Left ventricle myocardium inferior (tissue), 1 donor: ENCODE measurements around the gene EXOSC7. TPM values are rescaled to one million over a fixed set of nuclear protein-coding genes. Genes with fewer than 3 reads are reported as not detected.

ENCODE experiments used
- DNase-seq: peaks from one replicate; pipeline ENCODE4 v3.0.0-alpha.2; 2020
- H3K27ac ChIP-seq: fragments of 200-600 bp; replicated peaks from 2 replicates; pipeline ENCODE4 v1.8.0; 2021
- H3K27me3 ChIP-seq: fragments of 200-600 bp; 2 replicates; pipeline ENCODE4 v1.8.0; 2021; ENCODE audit warnings: low read depth
- H3K36me3 ChIP-seq: fragments of 200-600 bp; 2 replicates; pipeline ENCODE4 v1.8.0; 2021
- H3K4me1 ChIP-seq: fragments of 200-600 bp; 2 replicates; pipeline ENCODE4 v1.8.0; 2021
- H3K4me3 ChIP-seq: fragments of 200-600 bp; 2 replicates; pipeline ENCODE4 v1.8.0; 2021; ENCODE audit warnings: mild to moderate bottlenecking, moderate library complexity
- H3K9me3 ChIP-seq: fragments of 200-600 bp; replicated peaks from 2 replicates; pipeline ENCODE4 v1.8.0; 2021
- CTCF ChIP-seq: fragments of 200-600 bp; IDR thresholded peaks from 2 replicates; pipeline ENCODE4 v1.8.0; 2021; ENCODE audit warnings: antibody characterized with exemption, mild to moderate bottlenecking, borderline replicate concordance
- intact Hi-C: fragments of 100-400 bp; cut with micrococcal nuclease; formaldehyde crosslinking; loops from one replicate; pipeline ENCODE4 v1.11.0; 2022
- total RNA-seq: library from RNA; stranded (reverse); fragmentation: NEBNext Ultra II Directional; extraction: Animal tissue kit (Norgen Biotek cat#: 25700); gene quantifications from one replicate; pipeline ENCODE4 v1.2.1, GENCODE V29; 2021
- donor health status: DM: no; HTN: yes; CAD: no; lungs with severe emphysema.

Gene EXOSC7
- total RNA-seq, 1 donor from 2014 or later: 27.2 TPM

- H3K4me1 ChIP-seq: peaks cover 65% of the 10 kb centered on the region
Measured at GRCh38 chr3:44969154-44969827, 6.8 kb upstream of the EXOSC7 start.

GRCh38 chr3:44969828-44970179 lies 6.2 kb upstream of the EXOSC7 start:
- no peak for DNase-seq
- intact Hi-C loops: no loop called here
- Histone ChIP-seq H3K4me3 (no peak overlapping the region), H3K9me3 (no peaks in the 10 kb centered on the region), H3K4me1 (peaks cover 65% of the 10 kb centered on the region), H3K36me3 (no peaks in the 10 kb centered on the region), H3K27me3 (no peaks in the 10 kb centered on the region), H3K27ac (peak overlapping the region; percentile 27)
- no peak for TF ChIP-seq CTCF

More at GRCh38 chr3:44969154-44969827, 6.8 kb upstream of the EXOSC7 start:
- Histone ChIP-seq H3K4me3 (no peak overlapping the region), H3K27me3 (no peaks in the 10 kb centered on the region), H3K27ac (peak overlapping the region; percentile 27), H3K9me3 (no peaks in the 10 kb centered on the region), H3K36me3 (no peaks in the 10 kb centered on the region)
- intact Hi-C loops: no loop called here
- TF ChIP-seq CTCF: no peak
- DNase-seq: no peak

- Histone ChIP-seq H3K36me3 (no peaks in the 10 kb centered on the region), H3K4me3 (no peak overlapping the region), H3K4me1 (peaks cover 67% of the 10 kb centered on the region), H3K27me3 (no peaks in the 10 kb centered on the region), H3K27ac (no peak overlapping the region), H3K9me3 (no peaks in the 10 kb centered on the region)
- intact Hi-C loops: no loop called here
- no peak for TF ChIP-seq CTCF
- DNase-seq: no peak
Measured at GRCh38 chr3:44970926-44971490, 5.0 kb upstream of the EXOSC7 start.

- Histone ChIP-seq H3K36me3 (no peaks in the 10 kb centered on the region), H3K9me3 (no peaks in the 10 kb centered on the region), H3K4me3 (peak overlapping the region; percentile 83), H3K4me1 (peaks cover 73% of the 10 kb centered on the region), H3K27me3 (no peaks in the 10 kb centered on the region), H3K27ac (peak overlapping the region; percentile 92)
- intact Hi-C loops: no loop called here
- TF ChIP-seq CTCF: no peak
- DNase-seq: no peak
Measured at GRCh38 chr3:44974416-44974815, 1.6 kb upstream of the EXOSC7 start.

GRCh38 chr3:44981220-44981619 lies 5.2 kb downstream of the EXOSC7 start:
- no peak for DNase-seq
- intact Hi-C loops: no loop called here
- Histone ChIP-seq H3K27ac (no peak overlapping the region), H3K4me3 (no peak overlapping the region), H3K4me1 (peaks cover 78% of the 10 kb centered on the region), H3K36me3 (no peaks in the 10 kb centered on the region), H3K9me3 (no peaks in the 10 kb centered on the region), H3K27me3 (no peaks in the 10 kb centered on the region)
- TF ChIP-seq CTCF: no peak
